Thyroid gland (tissue), 4 donors: ENCODE measurements around the gene LPP. TPM values are rescaled to one million over a fixed set of nuclear protein-coding genes. Genes with fewer than 3 reads are reported as not detected.

Experiments
- DNase-seq, 2 donors: peaks; one replicate each; pipeline ENCODE4 v3.0.0-alpha.2; 2019
- H3K27ac ChIP-seq, 3 donors: fragments of 200-600 bp; sonication (generic); 1 replicate in 2 of 3; 2 replicates in 1 of 3; pipeline ENCODE4 v1.5.1; 2016 to 2019; ENCODE audit warnings: mild to moderate bottlenecking in 1 of 3, moderate library complexity in 1 of 3
- H3K27me3 ChIP-seq: fragments of 200-600 bp; sonication (generic); one replicate; pipeline ENCODE4 v1.5.1; 2019
- H3K36me3 ChIP-seq, 2 donors: fragments of 200-600 bp; sonication (generic); one replicate each; pipeline ENCODE4 v1.5.1; 2016 to 2019
- H3K4me1 ChIP-seq, 2 donors: fragments of 200-600 bp; sonication (generic); one replicate each; pipeline ENCODE4 v1.5.1; 2017 to 2019
- H3K4me3 ChIP-seq, 3 donors: fragments of 200-600 bp; sonication (generic); replicated peaks in 1 of 3; 1 replicate in 2 of 3; 2 replicates in 1 of 3; pipeline ENCODE4 v1.5.1; 2016; ENCODE audit warnings: mild to moderate bottlenecking in 1 of 3
- H3K9me3 ChIP-seq: fragments of 200-600 bp; sonication (generic); one replicate; pipeline ENCODE4 v1.5.1; 2017
- POLR2A ChIP-seq, 2 donors: fragments of 450-650 bp; IDR thresholded peaks; one replicate each; pipeline ENCODE4 v1.6.1; 2017; ENCODE audit warnings: antibody characterized with exemption in 2 of 2, mild to moderate bottlenecking in 2 of 2, moderate library complexity in 1 of 2
- WGBS, 2 donors: methylation state at CpG; one replicate each; pipeline ENCODE4 v1.1.5; 2017; 5-methylcytosine and 5-hydroxymethylcytosine counted together
- intact Hi-C: fragments of 100-400 bp; cut with DNase I; formaldehyde crosslinking; loops from one replicate; pipeline ENCODE4 v1.15.1; 2023
- total RNA-seq, 4 donors: library from RNA; depleted of rRNA; stranded (reverse); fragments of >200 nt; gene quantifications; one replicate each; pipeline ENCODE4 v1.2.3, GENCODE V29; 2016
- TF ChIP-seq, protein P1 (sequence below), 6 experiments: fragments of 200-600 bp in 3 of 6; fragments of 450-650 bp in 3 of 6; sonication (generic) in 3 of 6; IDR thresholded peaks; one replicate each; pipeline ENCODE4 v1.5.1; 2016 to 2019; ENCODE audit warnings: antibody characterized with exemption in 6 of 6, mild to moderate bottlenecking in 2 of 6, inconsistent platforms in 1 of 6, moderate library complexity in 1 of 6

LPP gene
- total RNA-seq, 4 donors from 2014 or later = 79.0 to 141 (median 82.8) TPM

DNA sequence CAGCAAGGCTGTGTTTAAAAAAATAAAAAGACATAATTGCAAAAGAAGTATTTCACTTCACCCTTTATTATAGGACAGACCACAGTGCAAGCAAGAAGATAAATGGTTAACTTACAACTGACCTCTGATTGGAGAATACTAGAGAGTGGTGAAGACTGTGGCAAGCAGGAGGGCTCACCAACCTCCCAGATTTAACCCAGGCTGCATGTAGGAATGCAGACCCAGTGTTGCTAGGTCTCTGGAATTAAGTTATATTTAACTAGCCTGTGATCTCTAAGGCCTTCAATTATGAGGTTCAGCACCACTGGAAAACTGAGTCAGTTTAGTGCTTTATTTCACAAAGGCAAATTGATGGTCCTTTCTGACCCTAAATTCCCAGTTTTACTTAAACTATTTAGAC lies 436.6 kb downstream of the LPP start:
- no peak for DNase-seq
- intact Hi-C loops = no loop called here
- H3K4me1 ChIP-seq = peaks cover 0 to 9% of the 10 kb centered on the region in 2 donors
- no peak overlapping the region for H3K27ac ChIP-seq
- TF ChIP-seq, protein P1, sequence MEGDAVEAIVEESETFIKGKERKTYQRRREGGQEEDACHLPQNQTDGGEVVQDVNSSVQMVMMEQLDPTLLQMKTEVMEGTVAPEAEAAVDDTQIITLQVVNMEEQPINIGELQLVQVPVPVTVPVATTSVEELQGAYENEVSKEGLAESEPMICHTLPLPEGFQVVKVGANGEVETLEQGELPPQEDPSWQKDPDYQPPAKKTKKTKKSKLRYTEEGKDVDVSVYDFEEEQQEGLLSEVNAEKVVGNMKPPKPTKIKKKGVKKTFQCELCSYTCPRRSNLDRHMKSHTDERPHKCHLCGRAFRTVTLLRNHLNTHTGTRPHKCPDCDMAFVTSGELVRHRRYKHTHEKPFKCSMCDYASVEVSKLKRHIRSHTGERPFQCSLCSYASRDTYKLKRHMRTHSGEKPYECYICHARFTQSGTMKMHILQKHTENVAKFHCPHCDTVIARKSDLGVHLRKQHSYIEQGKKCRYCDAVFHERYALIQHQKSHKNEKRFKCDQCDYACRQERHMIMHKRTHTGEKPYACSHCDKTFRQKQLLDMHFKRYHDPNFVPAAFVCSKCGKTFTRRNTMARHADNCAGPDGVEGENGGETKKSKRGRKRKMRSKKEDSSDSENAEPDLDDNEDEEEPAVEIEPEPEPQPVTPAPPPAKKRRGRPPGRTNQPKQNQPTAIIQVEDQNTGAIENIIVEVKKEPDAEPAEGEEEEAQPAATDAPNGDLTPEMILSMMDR (IDR thresholded peaks at IDR 0.05) = no peak
- no peak for TF ChIP-seq POLR2A (IDR thresholded peaks at IDR 0.05)
- H3K27me3 ChIP-seq = no peaks in the 10 kb centered on the region
- H3K4me3 ChIP-seq = no peak overlapping the region
- no peaks in the 10 kb centered on the region for H3K9me3 ChIP-seq
- no peaks in the 10 kb centered on the region for H3K36me3 ChIP-seq

DNA sequence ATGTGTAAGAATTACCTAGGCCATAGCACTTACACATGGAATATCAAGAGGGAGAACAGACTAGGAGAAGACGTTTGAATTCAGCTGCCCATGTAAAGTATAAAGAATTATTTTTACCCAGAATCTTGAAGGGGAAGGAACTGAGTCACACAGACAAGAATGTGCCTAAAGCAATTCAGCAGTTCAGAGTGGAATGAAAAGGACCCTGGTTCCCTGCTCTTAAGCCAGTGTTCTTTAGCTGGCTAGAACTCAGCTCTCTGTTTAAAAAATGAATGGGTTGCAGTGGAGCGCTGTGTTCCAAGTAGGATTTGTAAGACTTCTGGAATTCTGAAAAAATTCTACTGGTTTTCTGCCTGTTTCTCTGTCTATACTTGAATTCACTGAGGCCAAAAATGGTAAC lies 440.2 kb downstream of the LPP start:
- Histone ChIP-seq H3K27me3 (no peaks in the 10 kb centered on the region), H3K4me3 (no peak overlapping the region), H3K4me1 (peaks cover 0 to 9% of the 10 kb centered on the region in 2 donors), H3K9me3 (no peaks in the 10 kb centered on the region), H3K27ac (no peak overlapping the region), H3K36me3 (no peaks in the 10 kb centered on the region)
- TF ChIP-seq POLR2A (IDR thresholded peaks at IDR 0.05) = no peak
- TF ChIP-seq, protein P1 (IDR thresholded peaks at IDR 0.05) = no peak
- DNase-seq = no peak
- 66 to 78% methylated on average over 2 of the region's 2 CpGs for WGBS, 2 donors
- intact Hi-C loops = no loop called here

DNA sequence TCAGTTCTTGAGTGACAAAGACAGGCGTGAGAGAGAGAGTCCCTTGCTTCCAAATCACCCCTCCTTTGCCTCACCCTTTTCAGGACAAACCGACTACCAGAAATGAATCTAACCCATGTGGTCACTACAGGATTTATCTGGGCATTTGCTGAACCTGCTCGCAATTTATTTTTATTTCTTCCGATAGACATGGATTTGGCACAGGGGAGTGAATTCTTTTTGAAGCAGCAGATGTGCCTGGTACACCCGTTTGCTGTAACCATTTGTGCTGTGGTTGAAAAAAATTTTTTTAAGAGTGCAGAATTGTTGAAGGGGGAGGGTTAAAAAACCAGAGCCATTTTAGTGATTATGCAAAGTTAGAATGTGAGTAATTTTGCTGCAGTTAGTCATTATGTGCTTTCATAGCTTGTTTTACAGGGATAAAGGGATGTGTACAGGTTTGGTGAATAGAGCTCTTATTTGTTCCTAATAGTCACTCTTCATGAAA lies 442.0 kb downstream of the LPP start:
- peaks cover 0 to 9% of the 10 kb centered on the region in 2 donors for H3K4me1 ChIP-seq
- no peaks in the 10 kb centered on the region for H3K36me3 ChIP-seq
- H3K27ac ChIP-seq = no peak overlapping the region
- WGBS, 2 donors = 88 to 98% methylated on average over 5 of the region's 5 CpGs
- H3K9me3 ChIP-seq = no peaks in the 10 kb centered on the region
- TF ChIP-seq POLR2A (IDR thresholded peaks at IDR 0.05) = no peak
- TF ChIP-seq, protein P1 (IDR thresholded peaks at IDR 0.05) = no peak
- no peak overlapping the region for H3K4me3 ChIP-seq
- no peak for DNase-seq
- intact Hi-C loops = no loop called here
- H3K27me3 ChIP-seq = no peaks in the 10 kb centered on the region

DNA sequence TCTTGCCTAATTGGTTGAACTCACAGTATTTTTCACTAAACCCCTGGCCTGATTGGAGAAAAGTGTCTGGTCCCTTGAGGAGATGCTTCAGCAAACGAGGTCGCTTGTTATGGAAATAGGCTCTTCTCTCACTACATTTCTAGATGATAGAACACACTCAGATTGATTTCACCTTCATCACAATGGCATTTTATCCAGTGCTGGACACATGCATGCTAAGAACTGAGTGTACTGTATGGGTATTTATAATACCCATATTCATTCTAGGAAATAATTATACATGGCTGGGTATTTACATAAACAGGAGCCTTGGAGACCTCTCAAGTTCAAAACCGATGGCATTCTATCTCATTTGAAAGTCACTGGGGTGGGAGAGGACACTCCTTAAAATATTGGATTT lies 444.9 kb downstream of the LPP start:
- H3K9me3 ChIP-seq = no peaks in the 10 kb centered on the region
- no peak overlapping the region for H3K27ac ChIP-seq
- 93% methylated on average over 3 of the region's 3 CpGs for WGBS, 2 donors
- intact Hi-C loops = no loop called here
- no peak for DNase-seq
- H3K36me3 ChIP-seq = no peaks in the 10 kb centered on the region
- no peak overlapping the region for H3K4me3 ChIP-seq
- TF ChIP-seq, protein P1 (IDR thresholded peaks at IDR 0.05) = no peak
- TF ChIP-seq POLR2A (IDR thresholded peaks at IDR 0.05) = no peak
- H3K27me3 ChIP-seq = no peaks in the 10 kb centered on the region
- H3K4me1 ChIP-seq = peaks cover 0 to 6% of the 10 kb centered on the region in 2 donors

DNA sequence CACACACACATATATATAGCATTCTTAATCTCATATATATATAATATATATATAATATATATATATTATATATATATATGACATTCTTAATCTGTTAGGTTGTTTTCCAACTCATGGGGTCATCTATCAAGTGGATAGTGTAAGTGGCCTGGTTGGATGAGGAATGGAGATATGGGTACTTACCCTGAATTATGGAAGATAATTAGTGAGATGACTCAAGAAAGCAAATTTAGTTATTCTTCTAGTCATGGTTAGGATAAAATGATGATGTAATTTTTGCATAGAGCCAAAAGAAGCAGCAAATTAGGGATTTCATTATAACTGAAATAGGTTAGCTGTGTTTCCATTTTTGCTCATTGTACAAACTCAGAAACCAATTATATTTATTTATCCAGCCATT lies 448.2 kb downstream of the LPP start:
- Histone ChIP-seq H3K27me3 (no peaks in the 10 kb centered on the region), H3K4me1 (no peaks in the 10 kb centered on the region), H3K36me3 (no peaks in the 10 kb centered on the region), H3K27ac (no peak overlapping the region), H3K4me3 (no peak overlapping the region), H3K9me3 (no peaks in the 10 kb centered on the region)
- TF ChIP-seq, protein P1 (IDR thresholded peaks at IDR 0.05) = no peak
- TF ChIP-seq POLR2A (IDR thresholded peaks at IDR 0.05) = no peak
- intact Hi-C loops = no loop called here
- no peak for DNase-seq
